CMK (cell line): Measurements from ENCODE around the gene CD209.

ENCODE experiments used
- DNase-seq: peaks from one replicate; pipeline ENCODE4 v3.0.0-alpha.2; 2010; ENCODE audit warnings: low read depth

CD209 gene

GRCh38 chr19:7737215-7737614 is 10.1 kb downstream of the CD209 start:
- DNase-seq = no peak

GRCh38 chr19:7736148-7736547 is 11.2 kb downstream of the CD209 start:
- no peak for DNase-seq

GRCh38 chr19:7734220-7735203 is 12.8 kb downstream of the CD209 start:
- DNase-seq = no peak

- no peak for DNase-seq
These were observed 14.0 kb downstream of the CD209 start for GRCh38 chr19:7733376-7733775.

GRCh38 chr19:7732045-7732444 is 15.3 kb downstream of the CD209 start, which contains the start of gene CLEC4G:
Gene CLEC4G, minus strand, starts transcription at chr19:7732110. Its CDS starts 8 bp downstream, at chr19:7732102.
- no peak for DNase-seq

GRCh38 chr19:7731615-7732014 is 15.7 kb downstream of the CD209 start:
- no peak for DNase-seq

- no peak for DNase-seq
These were observed 16.1 kb downstream of the CD209 start for GRCh38 chr19:7731218-7731595.

- no peak for DNase-seq
These were observed 16.8 kb downstream of the CD209 start for GRCh38 chr19:7730286-7731217.

- DNase-seq = no peak
These were observed 17.5 kb downstream of the CD209 start for GRCh38 chr19:7729831-7730285.

GRCh38 chr19:7729211-7729610 is 18.1 kb downstream of the CD209 start:
- no peak for DNase-seq

- DNase-seq = no peak
These were observed 21.5 kb downstream of the CD209 start for GRCh38 chr19:7725791-7726190.

GRCh38 chr19:7722231-7722651 is 25.1 kb downstream of the CD209 start:
- no peak for DNase-seq

- no peak for DNase-seq
These were observed 27.0 kb downstream of the CD209 start for GRCh38 chr19:7720351-7720750.

GRCh38 chr19:7718668-7719067 is 28.7 kb downstream of the CD209 start:
- DNase-seq = no peak

GRCh38 chr19:7716762-7717161 is 30.6 kb downstream of the CD209 start:
- DNase-seq = no peak

- DNase-seq = no peak
These were observed 31.7 kb downstream of the CD209 start for GRCh38 chr19:7715671-7716070.

GRCh38 chr19:7710616-7711015 is 36.7 kb downstream of the CD209 start:
- DNase-seq = no peak

- DNase-seq = no peak
These were observed 37.3 kb downstream of the CD209 start for GRCh38 chr19:7709932-7710460.

GRCh38 chr19:7706955-7707456 is 40.3 kb downstream of the CD209 start:
- no peak for DNase-seq

GRCh38 chr19:7706188-7706954 is 41.0 kb downstream of the CD209 start:
- no peak for DNase-seq
